Stomach (tissue), 4 donors: Measurements from ENCODE around the gene INPP5A.

Experiments used
- CTCF ChIP-seq, 7 experiments: fragments of 450-650 bp in 4 of 7; fragments of 200-600 bp in 3 of 7; sonication (generic) in 3 of 7; IDR thresholded peaks; one replicate each; pipeline ENCODE4 v1.5.1; 2016 to 2019; ENCODE audit warnings: antibody characterized with exemption in 7 of 7, control low read depth in 2 of 7, mild to moderate bottlenecking in 1 of 7
- POLR2A ChIP-seq, 4 donors: fragments of 450-650 bp; IDR thresholded peaks; one replicate each; pipeline ENCODE4 v1.6.1; 2016; ENCODE audit warnings: antibody characterized with exemption in 4 of 4, control low read depth in 2 of 4, mild to moderate bottlenecking in 1 of 4, moderate library complexity in 1 of 4

- TF ChIP-seq POLR2A (IDR thresholded peaks at IDR 0.05) (no peak), CTCF (IDR thresholded peaks at IDR 0.05) (no peak)
Measured at GRCh38 chr10:132593389-132593788, 55.8 kb downstream of the INPP5A start.
